ENCODE measurements around the gene ASB12. TPM values are rescaled to one million over a fixed set of nuclear protein-coding genes. Genes with fewer than 3 reads are reported as not detected.

Gene ASB12
- 0.42 TPM in 1 of 2 replicates, not detected in the other for total RNA-seq (2013; cell fraction: nucleolus; rRNA removed)
- total RNA-seq (2014; rRNA removed) (not detected in 2 replicates), total RNA-seq (2014; rRNA removed; fragmentation: Illumina TruSeq; extraction: Trizol) (not detected in 2 replicates), total RNA-seq (2021) (not detected in 2 replicates), polyA plus RNA-seq (2011; rRNA removed) (0.09 and 0.35 TPM in 2 replicates), polyA plus RNA-seq (2014; fragmentation: Illumina TruSeq; extraction: Trizol) (0.07 TPM in 1 of 2 replicates, not detected in the other), polyA plus RNA-seq (2014; fragmentation: Nextera tagmentation; extraction: Ambion mirVana) (under 1 TPM in 1 of 2 experiments, not detected in 1; 0.15 TPM), polyA plus RNA-seq (2014; rRNA removed) (0.14 TPM in 1 of 2 replicates, not detected in the other), polyA plus RNA-seq (2016; fragmentation: Nextera tagmentation; extraction: Ambion mirVana) (not detected), polyA minus RNA-seq (2011; rRNA and poly(A)+ RNA removed) (0.37 and 0.72 TPM in 2 replicates), Bru-seq, nascent RNA (percentile 23 among the genes with signal in this experiment), BruChase-seq, experiment 1, labeled RNA remaining after a 6-hour chase (percentile 38 among the genes with signal in this experiment), BruChase-seq, experiment 2, labeled RNA remaining after a 2-hour chase (percentile 28 among the genes with signal in this experiment)
- polyA plus RNA-seq (2011; ENCODE audit: low read depth): not detected
- 0.36 and 0.59 TPM in 2 replicates for polyA plus RNA-seq (2011; cell fraction: cytosol; rRNA removed)
- 0.42 and 0.64 TPM in 2 replicates for polyA plus RNA-seq (2011; cell fraction: nucleus; rRNA removed)
- polyA plus RNA-seq (2012): 0.11 and 0.20 TPM in 2 replicates
- polyA minus RNA-seq (2011; cell fraction: cytosol; rRNA and poly(A)+ RNA removed): not detected in 2 replicates
- 0.24 and 0.29 TPM in 2 replicates for polyA minus RNA-seq (2011; cell fraction: nucleus; rRNA and poly(A)+ RNA removed)
- long read RNA-seq, experiment 1: 0 reads
- long read RNA-seq, experiment 2: 0 reads

- Histone ChIP-seq H3K4me1 (ENCODE audit: control insufficient read depth, insufficient read depth, low read length) (no peaks in the 10 kb centered on the region), H3K36me3 (ENCODE audit: control insufficient read depth in 2 of 2, insufficient read depth in 2 of 2, low read length in 1 of 2) (no peaks in the 10 kb centered on the region), H2AFZ (ENCODE audit: control insufficient read depth, low read depth, low read length) (no peak within 1 kb of the TSS), H3K27ac (ENCODE audit: control insufficient read depth, insufficient read depth) (no peak within 1 kb of the TSS), H4K20me1 (ENCODE audit: control insufficient read depth, insufficient read depth) (no peaks in the 10 kb centered on the region), H3K9ac (ENCODE audit: control insufficient read depth, insufficient read depth, low read length) (no peak within 1 kb of the TSS), H3K79me2 (ENCODE audit: control insufficient read depth, insufficient read depth, low read length) (no peaks in the 10 kb centered on the region), H3K9me3 (replicated peaks; ENCODE audit: control insufficient read depth, insufficient read depth, low read length) (no peaks in the 10 kb centered on the region), H3K4me3 (no peak within 1 kb of the TSS), H3K4me2 (ENCODE audit: control insufficient read depth, insufficient read depth) (no peak within 1 kb of the TSS), H3K27me3 (replicated peaks in 1 of 2; ENCODE audit: control insufficient read depth in 2 of 2, insufficient read depth in 2 of 2, low read length in 1 of 2) (no peaks in the 10 kb centered on the region)
- FAIRE-seq: no peak
- intact Hi-C loops (cut with micrococcal nuclease; ENCODE audit: unreplicated experiment): no loop called here
- TF ChIP-seq MYC (IDR thresholded peaks at IDR 0.05; ENCODE audit: insufficient read depth, insufficient read length, insufficient replicate concordance, low read length, severe bottlenecking): no peak
- no peak for TF ChIP-seq BCLAF1 (IDR thresholded peaks at IDR 0.05)
- TF ChIP-seq IKZF2 (IDR thresholded peaks at IDR 0.05): no peak
- TF ChIP-seq KAT2A (conservative IDR thresholded peaks at IDR 0.05; ENCODE audit: control insufficient read depth, low read depth, low read length): no peak
- TF ChIP-seq E2F8 (IDR thresholded peaks at IDR 0.05; ENCODE audit: low read depth, partially characterized antibody): no peak
- no peak for TF ChIP-seq FOS (IDR thresholded peaks at IDR 0.05; ENCODE audit: borderline replicate concordance, extremely low read depth, insufficient read length)
- ChIA-PET SMC1A (ENCODE audit: uncharacterized antibody, unreplicated experiment) (no interaction called here), CTCF (no interaction called here), RAD21 (ENCODE audit: unreplicated experiment) (no interaction called here), POLR2A (no interaction called here)
- DNase-seq (ENCODE audit: low read depth, low spot score): no peak
- 31% methylated on average over 16 of the region's 17 CpGs for WGBS (ENCODE audit: insufficient coverage, insufficient replicate concordance, low lambda C conversion rate, missing lambda C conversion rate)
- no peak for ATAC-seq
- in situ Hi-C loops (cut with MboI): no loop called here
- BruUV-seq (replicated peaks): no TSS peak
Observed at GRCh38 chrX:64230123-64230970, at the start of gene ASB12. TSS of gene ASB12 (minus strand) at chrX:64230607. CDS start at chrX:64225650, 4,957 bp downstream.

Data from GM12878 (cell line).